GM19035 (cell line): ENCODE results near the gene CUBN.

Experiments used
- ATAC-seq: cut with Tn5 transposase; IDR thresholded peaks from one replicate; pipeline ENCODE4 v1.9.1; 2021; ENCODE audit not compliant: unreplicated experiment

The CUBN gene

GRCh38 chr10:17129741-17130140 is at the start of gene CUBN:
Gene CUBN, minus strand, starts transcription at chr10:17129811. Its CDS starts 46 bp downstream, at chr10:17129765.
- no peak for ATAC-seq

- ATAC-seq: no peak
Observed at GRCh38 chr10:17179002-17179401, 49.4 kb upstream of the CUBN start.

GRCh38 chr10:17178006-17178405 is 48.4 kb upstream of the CUBN start:
- ATAC-seq: no peak

GRCh38 chr10:17177014-17177413 is 47.4 kb upstream of the CUBN start:
- no peak for ATAC-seq

DNA sequence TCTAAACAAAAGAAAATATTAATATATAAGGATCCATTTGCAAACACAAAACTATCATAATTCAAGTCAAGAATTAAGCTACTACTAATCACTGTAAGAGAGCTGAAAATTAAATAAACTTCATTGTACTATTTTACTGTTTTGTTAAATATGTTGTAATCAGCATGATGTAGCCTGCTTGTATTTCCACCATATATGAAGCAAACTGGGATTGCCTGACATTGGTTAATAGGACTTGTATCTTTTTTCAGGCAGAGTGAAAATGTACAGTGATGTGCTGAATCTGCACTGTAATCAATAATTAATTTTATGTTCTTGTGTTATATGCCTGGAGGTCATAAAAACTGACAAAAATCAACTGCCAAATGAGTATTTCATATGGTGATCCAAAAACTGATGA is 46.5 kb upstream of the CUBN start:
- no peak for ATAC-seq

DNA sequence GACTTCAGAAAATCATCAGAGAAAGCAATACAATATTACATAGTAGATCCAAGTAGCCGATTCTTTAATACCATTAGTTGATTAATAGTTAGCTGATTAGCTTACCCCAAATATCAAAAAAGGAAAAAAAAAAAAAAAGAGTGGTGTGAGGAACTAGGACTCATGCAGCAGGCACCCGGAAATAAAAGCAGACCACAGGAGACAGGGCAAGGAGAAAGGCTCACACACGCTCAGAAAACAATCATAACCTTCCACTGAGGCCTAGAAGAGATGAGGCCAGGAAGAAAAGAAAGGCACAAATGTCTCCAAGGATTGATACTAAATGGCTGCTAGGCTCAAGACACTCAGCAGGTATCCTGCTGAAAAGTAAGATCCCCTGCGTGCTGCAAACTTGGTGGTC is 45.9 kb upstream of the CUBN start:
- no peak for ATAC-seq

DNA sequence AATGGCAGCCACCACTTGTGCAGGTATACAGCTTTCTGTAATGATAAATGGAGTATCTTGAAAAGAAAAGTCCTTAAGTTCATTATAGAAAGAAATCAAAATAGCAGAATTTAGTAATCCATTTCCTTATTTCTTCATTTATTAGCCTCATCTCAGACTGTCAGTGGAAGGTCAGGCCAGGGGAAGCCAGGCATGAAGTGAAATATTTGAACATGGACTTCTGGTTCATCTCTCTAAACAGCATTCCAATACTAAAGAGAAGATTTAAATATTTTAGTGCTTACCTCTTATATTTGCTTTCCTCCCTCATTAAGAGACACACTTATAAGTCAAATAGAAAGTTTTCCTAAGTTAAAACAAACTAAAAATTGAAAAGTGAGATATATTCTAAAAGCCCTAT is 45.0 kb upstream of the CUBN start:
- no peak for ATAC-seq

- no peak for ATAC-seq
Observed at GRCh38 chr10:17171141-17171641, 41.6 kb upstream of the CUBN start.

DNA sequence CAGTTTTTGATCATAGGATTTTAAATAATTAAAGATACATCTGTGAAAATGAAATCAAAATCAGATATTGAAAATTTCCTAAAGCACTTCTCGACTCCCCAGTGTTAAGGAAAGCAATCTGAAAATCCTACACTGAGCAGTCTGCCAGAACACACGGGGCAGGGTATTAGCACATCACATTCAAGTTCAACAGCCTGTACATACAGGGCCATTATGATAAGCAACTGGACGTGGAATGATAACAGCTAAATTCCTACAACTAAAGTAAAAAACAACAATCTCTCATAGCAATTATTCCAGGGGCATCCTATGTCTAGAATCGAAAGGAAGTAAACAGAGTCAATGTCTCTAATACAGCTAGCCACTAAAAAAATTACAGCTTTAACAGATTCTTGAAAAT is 40.2 kb upstream of the CUBN start:
- ATAC-seq: no peak

DNA sequence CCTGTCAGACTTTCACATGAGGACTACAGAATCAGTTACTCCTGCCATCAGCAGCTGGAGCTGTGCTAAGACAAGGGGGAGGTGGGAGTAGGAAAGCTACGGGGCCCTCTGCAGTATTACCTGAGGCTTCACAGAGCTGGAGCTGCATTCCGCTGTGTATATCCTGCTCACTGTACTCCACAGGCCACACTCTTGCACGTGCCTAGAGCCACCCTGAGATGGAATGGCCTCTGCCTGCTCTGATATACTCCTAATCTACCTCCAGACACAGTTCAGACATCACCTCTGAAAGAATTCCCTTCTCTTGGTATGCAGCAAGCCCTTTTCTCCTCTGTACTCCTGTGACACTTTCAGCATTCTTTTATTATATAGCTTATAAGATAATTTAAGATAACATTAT is 37.1 kb upstream of the CUBN start:
- ATAC-seq: no peak

GRCh38 chr10:17162828-17163227 is 33.2 kb upstream of the CUBN start:
- no peak for ATAC-seq

GRCh38 chr10:17161775-17162174 is 32.2 kb upstream of the CUBN start:
- ATAC-seq: no peak

- ATAC-seq: no peak
Observed at GRCh38 chr10:17157024-17157423, 27.4 kb upstream of the CUBN start.

DNA sequence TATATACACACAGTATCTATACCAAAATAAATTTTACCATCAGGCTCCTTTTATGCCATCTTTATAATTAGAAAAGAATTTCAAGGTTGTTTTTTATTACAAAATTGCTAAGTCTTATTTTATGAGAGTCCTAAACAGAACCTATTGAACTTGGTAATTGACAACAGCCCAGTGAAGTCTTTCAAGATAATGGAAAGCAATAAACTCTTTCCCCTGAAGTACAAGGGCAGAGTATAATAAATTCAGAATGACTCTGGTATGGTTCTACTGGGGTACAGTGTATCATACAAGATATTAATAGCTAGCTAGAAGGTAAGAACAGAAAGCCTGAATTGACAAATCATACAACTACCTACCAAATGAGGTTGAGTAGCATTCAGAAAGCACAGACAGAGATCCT is 26.2 kb upstream of the CUBN start:
- no peak for ATAC-seq

- no peak for ATAC-seq
Observed at GRCh38 chr10:17154116-17154515, 24.5 kb upstream of the CUBN start.

- ATAC-seq: no peak
Observed at GRCh38 chr10:17153321-17153720, 23.7 kb upstream of the CUBN start.

- no peak for ATAC-seq
Observed at GRCh38 chr10:17151716-17152115, 22.1 kb upstream of the CUBN start.

DNA sequence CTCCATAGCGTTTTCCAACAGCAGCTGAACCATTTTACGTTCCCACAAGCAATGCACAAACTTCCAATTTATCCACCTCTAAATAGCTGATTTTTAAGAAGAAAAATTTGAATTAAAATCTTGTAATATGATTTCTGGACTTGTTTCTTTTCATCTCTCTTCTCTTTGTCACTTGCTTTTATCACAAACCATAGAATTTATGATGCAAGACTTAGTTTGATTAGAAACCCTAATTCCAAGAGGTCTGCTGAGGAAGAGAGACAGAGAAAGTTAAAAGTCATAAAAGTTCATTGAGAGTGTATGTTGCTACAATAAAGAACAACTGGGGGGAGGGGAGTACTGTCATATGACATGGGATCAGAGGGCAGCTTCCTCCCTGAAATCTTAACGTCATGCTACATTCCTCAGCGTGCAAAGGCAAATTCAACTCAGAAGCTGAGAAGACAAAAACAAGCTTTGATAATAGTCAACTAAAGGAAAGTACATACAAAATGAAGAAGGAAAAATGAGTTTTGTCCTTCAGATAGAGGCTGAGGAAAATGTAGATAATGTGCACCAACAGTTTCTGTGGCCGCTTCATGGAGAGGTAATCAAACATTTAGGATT is 18.4 kb upstream of the CUBN start:
- ATAC-seq: no peak

GRCh38 chr10:17146892-17147291 is 17.3 kb upstream of the CUBN start:
- no peak for ATAC-seq

GRCh38 chr10:17145239-17145638 is 15.6 kb upstream of the CUBN start:
- ATAC-seq: no peak

GRCh38 chr10:17144757-17145156 is 15.1 kb upstream of the CUBN start:
- ATAC-seq: peak; percentile 66

DNA sequence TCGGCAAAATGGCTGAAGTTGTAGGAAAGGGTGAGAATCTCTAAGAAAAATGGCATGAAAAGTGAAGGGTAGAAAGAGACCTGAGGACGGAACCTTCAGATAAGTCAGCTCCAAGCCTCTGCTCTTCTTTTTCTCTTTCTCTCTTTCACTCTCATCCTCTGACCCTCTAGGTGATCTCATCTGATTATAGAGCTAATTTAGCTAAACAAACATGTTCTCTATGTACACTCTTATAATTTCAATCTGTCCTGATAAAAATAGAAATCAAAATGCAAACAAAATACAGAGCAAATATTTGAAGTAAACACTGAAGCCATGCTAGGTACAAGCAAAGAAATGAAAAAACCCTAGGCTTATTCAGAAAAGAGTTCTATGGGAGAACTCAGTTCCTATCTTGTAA is 14.4 kb upstream of the CUBN start:
- ATAC-seq: no peak

DNA sequence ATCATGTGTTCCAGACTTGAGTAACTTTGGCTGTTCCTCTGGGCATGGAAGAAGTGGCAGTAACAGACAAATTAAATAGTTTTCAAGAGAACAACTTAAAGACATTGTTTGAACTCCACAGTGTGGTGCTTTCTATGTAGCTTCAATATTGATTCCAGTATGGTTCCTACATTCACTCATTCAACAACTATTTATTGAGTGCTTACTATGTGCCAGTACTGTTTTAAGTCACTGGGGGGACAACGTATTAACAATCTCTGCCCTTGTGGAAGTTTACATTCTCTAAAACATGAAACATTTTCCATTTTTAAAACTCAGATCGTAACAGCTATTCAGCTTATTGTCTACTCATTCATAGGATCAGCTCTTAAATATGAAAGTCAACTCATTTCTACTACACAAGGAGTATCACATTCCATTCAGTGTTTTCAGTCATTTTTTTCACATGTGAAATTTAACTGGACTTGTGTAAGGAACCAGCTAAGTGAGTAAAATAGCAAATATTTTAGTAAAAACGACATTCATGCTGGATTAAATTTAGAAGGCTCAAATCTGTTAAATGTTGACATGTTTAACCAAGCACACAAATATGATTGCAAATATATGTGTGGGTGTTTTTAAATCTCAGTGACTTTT is 13.6 kb upstream of the CUBN start:
- no peak for ATAC-seq
